GM10847 (cell line): Measurements from ENCODE around the gene HELQ.
A peak's percentile ranks its signal among the peaks of the same experiment; 100 is the strongest.

ENCODE experiments used
- POLR2A ChIP-seq: IDR thresholded peaks from 2 replicates; pipeline ENCODE4 v1.6.1; 2011; ENCODE audit not compliant: insufficient read length; ENCODE audit errors: extremely low read depth

Gene HELQ, protein sequence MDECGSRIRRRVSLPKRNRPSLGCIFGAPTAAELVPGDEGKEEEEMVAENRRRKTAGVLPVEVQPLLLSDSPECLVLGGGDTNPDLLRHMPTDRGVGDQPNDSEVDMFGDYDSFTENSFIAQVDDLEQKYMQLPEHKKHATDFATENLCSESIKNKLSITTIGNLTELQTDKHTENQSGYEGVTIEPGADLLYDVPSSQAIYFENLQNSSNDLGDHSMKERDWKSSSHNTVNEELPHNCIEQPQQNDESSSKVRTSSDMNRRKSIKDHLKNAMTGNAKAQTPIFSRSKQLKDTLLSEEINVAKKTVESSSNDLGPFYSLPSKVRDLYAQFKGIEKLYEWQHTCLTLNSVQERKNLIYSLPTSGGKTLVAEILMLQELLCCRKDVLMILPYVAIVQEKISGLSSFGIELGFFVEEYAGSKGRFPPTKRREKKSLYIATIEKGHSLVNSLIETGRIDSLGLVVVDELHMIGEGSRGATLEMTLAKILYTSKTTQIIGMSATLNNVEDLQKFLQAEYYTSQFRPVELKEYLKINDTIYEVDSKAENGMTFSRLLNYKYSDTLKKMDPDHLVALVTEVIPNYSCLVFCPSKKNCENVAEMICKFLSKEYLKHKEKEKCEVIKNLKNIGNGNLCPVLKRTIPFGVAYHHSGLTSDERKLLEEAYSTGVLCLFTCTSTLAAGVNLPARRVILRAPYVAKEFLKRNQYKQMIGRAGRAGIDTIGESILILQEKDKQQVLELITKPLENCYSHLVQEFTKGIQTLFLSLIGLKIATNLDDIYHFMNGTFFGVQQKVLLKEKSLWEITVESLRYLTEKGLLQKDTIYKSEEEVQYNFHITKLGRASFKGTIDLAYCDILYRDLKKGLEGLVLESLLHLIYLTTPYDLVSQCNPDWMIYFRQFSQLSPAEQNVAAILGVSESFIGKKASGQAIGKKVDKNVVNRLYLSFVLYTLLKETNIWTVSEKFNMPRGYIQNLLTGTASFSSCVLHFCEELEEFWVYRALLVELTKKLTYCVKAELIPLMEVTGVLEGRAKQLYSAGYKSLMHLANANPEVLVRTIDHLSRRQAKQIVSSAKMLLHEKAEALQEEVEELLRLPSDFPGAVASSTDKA

GRCh38 chr4:83455281-83456183 lies at the start of gene HELQ, which contains the start of gene MRPS18C:
HELQ (minus strand) TSS chr4:83455823; CDS start chr4:83455693, 130 bp downstream.
MRPS18C (plus strand) TSS chr4:83456058; CDS start chr4:83456078, 20 bp downstream.
- TF ChIP-seq POLR2A = peak; percentile 77

DNA sequence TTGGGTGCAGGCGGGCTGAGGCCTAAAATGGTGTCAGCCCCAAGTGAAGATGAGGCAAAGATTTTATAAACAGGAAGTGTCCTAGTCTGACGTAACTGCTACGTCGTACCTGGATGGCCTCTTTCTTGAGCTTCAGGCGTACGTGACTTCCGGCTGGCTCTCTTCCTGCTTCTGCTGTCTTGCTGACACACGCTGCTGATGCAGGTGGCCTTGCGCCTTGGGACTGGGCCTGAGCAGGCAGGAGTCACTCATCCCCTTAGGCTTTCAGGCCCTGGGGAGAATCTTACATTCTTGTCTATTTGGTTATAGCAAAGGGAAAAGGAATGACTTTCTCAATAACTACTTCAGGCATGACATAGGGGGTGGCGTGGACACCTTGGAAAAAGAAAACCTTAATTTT lies 49.4 kb upstream of the HELQ start:
- no peak for TF ChIP-seq POLR2A

- no peak for TF ChIP-seq POLR2A
These were observed 48.9 kb upstream of the HELQ start for GRCh38 chr4:83504503-83504902.

DNA sequence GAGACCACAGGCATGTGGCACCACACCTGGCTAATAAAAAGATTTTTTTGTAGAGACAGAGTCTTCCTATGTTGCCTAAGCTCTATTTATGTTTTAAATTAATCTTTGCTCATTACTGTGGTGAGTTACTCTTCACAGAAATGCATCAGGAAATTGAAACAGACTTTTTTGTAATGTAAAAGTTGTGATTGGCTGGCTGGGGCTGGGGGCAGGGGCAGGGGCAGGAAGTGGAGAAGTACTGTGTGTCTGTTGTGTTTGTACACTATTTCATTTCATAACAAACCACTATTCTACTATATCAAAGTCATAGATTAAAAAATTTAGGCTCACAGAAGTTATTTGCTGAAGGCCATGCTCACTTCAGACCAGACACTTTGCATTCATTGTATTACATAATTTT lies 48.4 kb upstream of the HELQ start:
- no peak for TF ChIP-seq POLR2A

GRCh38 chr4:83498187-83498586 lies 42.6 kb upstream of the HELQ start:
- TF ChIP-seq POLR2A = no peak

DNA sequence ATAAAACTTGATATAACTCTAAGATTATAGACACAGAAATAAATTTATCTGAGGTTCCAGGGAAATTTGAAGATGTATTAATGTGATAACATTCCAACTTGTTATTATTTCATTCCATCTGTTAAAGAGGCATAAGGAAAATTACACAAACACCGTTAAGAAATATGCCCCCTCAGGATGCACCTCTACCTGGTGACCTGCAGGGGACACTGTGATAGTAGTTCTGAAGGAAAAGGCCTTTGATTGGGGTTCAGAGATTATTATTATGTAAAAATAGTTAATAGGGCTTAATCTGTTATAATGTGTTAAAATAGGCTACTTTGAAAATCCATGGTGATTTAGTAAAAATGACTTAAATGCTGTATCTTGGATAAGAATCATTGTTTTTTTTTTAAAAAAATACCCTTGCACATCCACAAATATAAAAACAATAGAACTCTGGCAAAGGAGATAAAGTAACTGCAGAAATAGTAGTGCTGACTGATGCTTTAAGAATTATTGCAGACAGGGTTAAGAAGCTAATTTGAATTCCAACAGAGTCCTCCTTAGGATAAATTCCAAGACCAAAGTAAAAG lies 35.3 kb upstream of the HELQ start:
- TF ChIP-seq POLR2A = no peak

DNA sequence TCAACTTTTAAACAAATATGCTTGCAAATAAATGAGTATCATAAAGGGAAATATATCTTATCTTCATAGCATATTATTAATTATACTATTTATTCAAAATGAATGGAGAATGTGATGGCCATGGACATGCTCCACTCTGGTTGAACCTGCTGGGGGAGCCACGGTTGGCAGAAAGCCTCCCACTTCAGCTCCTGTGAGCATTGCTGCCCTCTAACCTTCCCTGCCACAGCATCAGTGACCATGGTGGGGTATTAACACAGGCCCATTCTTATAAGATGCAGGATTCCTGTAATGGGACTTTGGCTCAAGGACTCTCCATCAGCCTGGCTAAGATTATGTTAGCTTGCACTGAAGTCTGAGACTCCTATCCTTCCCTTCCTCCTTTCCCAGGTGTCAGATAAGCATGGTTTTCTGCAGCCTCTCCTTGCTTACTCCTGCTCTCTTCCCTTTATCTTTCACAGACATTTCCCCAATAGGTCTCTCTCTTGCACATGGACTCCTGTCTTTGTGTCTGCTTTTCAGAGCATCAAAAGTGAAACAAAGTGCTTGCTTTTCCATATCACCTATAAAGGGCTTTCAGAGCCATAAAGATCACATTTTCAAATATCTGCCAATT lies 34.2 kb upstream of the HELQ start:
- TF ChIP-seq POLR2A = no peak

DNA sequence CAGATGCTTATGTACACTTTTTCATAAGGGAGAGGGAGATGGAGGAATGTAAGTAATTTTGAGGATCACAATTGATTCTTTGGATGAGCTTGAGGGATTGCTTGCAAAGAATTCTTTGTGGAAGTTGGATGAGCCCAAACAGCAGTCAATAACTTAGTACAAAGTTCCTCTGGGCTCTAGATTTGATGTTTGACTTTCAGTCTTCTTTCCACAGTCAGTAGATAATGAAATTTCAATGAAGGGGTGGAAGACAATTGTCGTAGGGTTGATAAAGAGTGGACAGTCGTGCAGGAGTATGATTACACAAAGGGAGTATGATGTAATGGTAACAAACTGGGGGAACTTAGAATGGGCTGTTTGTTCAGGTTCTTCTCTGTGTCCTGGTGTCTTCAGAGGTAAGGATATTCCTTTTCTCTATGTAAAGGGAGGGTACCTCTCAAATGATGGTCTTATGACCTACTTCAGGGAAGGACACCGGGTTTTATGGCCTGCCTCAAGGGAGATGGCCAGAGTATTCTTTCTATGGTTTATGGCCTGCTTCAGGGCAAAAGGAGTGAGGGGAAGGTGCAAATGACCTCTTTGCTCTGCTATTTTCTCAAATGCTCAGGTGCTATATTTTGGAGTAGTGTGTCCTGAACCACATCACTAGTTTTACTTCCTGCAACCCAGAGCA lies 31.0 kb upstream of the HELQ start:
- no peak for TF ChIP-seq POLR2A

DNA sequence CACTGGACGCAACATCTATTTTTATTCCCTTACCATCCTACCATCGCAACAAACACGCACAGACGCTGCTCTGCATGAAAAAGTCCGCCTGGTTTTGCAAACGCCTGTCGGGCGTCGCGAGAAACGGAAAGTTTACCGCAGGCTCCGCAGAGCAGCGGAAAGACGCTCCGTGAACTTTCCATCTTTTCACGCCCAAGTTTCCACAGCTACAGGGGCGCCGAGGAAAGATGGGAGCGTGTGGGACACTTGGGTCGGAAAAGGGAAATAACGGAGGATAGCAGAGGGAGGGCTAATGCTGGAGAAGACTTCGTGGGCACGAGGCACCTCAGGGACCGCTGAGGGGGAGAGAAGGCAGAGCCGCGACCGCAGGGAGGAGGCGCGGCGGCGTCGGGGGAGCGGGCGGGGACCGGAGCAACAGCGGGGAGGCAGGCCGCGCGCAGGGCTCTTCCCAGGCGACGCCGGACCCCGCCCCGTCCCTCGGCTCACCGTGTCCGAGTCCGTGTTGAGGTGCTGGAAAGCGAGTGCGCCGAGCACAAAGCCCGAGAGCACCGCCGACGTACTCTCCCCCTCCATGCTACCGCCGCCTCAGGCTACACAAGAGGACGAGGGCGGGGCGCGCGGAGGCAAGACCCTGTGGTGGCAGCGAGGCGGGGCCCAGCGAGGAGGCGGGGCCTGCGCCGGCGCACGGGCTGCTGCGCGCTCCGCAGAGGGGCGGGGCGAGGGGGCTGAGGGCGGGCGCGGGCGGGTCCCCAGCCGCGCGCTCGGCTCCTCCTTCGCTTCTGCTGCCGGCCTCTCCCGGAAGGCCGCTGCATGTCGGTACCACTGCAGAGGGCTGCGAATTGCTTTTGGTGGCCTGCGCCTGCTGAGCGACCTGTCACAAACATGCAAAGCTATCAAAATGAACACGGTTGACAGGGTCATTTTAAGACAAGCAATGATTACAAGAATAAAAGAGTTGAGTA lies 29.2 kb upstream of the HELQ start, which contains the start of gene ABRAXAS1:
Gene ABRAXAS1, minus strand, starts transcription at position 601 of the 962 bp plus-strand sequence. Its CDS starts 28 bp downstream, at position 573.
- TF ChIP-seq POLR2A = peak; percentile 83

DNA sequence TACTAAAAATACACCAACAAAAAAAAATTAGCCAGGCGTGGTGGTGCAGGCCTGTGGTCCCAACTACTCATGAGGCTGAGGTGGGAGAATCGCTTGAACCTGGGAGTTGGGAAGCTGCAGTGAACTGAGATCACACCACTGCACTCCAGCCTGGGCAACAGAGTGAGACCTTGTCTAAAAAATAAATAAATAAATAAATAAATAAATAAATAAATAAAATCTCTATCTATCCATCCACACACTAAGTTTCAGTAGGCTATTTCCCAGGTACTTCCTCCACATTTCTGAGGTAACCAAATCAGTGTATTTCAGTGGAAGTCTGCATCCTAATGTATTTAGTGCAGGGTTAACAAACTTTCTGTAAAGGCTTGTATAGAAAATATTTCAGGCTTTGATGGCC lies 18.3 kb upstream of the HELQ start:
- TF ChIP-seq POLR2A = no peak

- no peak for TF ChIP-seq POLR2A
These were observed 17.8 kb upstream of the HELQ start for GRCh38 chr4:83473423-83473822.

DNA sequence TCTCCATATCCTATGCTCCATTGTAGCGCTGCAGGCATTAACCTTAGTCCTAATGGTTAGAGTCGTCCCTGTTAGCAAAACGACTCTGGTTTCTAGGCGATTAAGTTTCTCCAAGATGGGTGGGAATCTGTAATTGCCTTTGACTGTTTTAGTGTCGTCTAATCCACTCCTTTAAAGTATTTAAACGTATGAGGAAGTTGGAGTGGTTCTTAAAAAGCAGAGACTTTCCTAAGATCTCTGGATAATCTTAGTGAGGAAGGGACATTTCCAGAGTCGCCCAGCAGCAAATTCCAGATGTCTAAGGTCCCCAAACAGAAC lies 520 bp upstream of the HELQ start:
- no peak for TF ChIP-seq POLR2A
